ENCODE measurements around the gene ZNF100.
A peak's percentile ranks its signal among the peaks of the same experiment; 100 is the strongest.

DNA sequence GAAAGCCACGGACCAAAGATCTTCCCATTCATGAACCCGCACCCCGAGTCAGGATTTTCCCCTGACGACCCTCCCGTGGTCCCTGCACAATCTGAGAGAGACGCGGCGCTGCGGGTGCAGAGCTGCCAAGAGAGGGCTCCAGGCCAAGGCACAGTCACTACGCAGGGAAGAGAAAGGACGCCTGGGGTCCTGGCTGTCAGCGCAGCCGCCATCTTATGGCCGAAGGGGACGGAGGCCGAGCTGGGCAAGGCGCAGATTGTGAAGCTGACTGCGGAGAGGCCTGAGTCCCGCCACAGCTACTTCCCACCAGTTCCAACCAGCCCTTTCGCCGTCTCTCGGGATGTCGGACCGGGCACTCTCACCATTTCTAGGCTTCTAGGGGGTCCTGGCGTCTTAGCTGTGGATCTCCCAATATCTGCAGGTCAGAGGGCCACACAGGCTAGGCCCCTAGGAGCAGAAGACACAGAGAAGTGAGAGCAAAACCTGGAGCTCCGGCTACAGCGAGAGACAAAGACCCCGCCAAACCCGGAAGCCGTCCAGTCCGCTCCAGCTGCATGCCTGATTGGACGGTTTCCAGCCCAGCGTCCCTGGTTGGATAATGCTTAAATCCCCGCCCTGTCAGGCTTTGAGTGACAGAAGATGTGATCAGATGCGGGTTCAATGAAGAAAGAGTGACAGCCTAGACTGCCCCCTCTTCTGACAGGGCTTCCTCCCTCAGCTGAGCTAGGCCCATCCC is at the start of gene ZNF100:
- TF ChIP-seq ZNF660 (tag by site-specific recombination; IDR thresholded peaks at IDR 0.05) (no peak), ZNF266 (tag by site-specific recombination; IDR thresholded peaks at IDR 0.05; ENCODE audit: low read depth) (no peak), ZBTB20 (tag by site-specific recombination; IDR thresholded peaks at IDR 0.05) (no peak), ZNF10 (tag by site-specific recombination; IDR thresholded peaks at IDR 0.05) (no peak)
- TF ChIP-seq, protein P1, sequence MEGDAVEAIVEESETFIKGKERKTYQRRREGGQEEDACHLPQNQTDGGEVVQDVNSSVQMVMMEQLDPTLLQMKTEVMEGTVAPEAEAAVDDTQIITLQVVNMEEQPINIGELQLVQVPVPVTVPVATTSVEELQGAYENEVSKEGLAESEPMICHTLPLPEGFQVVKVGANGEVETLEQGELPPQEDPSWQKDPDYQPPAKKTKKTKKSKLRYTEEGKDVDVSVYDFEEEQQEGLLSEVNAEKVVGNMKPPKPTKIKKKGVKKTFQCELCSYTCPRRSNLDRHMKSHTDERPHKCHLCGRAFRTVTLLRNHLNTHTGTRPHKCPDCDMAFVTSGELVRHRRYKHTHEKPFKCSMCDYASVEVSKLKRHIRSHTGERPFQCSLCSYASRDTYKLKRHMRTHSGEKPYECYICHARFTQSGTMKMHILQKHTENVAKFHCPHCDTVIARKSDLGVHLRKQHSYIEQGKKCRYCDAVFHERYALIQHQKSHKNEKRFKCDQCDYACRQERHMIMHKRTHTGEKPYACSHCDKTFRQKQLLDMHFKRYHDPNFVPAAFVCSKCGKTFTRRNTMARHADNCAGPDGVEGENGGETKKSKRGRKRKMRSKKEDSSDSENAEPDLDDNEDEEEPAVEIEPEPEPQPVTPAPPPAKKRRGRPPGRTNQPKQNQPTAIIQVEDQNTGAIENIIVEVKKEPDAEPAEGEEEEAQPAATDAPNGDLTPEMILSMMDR (tag by site-specific recombination; IDR thresholded peaks at IDR 0.05), result no peak
- TF ChIP-seq, protein P2, sequence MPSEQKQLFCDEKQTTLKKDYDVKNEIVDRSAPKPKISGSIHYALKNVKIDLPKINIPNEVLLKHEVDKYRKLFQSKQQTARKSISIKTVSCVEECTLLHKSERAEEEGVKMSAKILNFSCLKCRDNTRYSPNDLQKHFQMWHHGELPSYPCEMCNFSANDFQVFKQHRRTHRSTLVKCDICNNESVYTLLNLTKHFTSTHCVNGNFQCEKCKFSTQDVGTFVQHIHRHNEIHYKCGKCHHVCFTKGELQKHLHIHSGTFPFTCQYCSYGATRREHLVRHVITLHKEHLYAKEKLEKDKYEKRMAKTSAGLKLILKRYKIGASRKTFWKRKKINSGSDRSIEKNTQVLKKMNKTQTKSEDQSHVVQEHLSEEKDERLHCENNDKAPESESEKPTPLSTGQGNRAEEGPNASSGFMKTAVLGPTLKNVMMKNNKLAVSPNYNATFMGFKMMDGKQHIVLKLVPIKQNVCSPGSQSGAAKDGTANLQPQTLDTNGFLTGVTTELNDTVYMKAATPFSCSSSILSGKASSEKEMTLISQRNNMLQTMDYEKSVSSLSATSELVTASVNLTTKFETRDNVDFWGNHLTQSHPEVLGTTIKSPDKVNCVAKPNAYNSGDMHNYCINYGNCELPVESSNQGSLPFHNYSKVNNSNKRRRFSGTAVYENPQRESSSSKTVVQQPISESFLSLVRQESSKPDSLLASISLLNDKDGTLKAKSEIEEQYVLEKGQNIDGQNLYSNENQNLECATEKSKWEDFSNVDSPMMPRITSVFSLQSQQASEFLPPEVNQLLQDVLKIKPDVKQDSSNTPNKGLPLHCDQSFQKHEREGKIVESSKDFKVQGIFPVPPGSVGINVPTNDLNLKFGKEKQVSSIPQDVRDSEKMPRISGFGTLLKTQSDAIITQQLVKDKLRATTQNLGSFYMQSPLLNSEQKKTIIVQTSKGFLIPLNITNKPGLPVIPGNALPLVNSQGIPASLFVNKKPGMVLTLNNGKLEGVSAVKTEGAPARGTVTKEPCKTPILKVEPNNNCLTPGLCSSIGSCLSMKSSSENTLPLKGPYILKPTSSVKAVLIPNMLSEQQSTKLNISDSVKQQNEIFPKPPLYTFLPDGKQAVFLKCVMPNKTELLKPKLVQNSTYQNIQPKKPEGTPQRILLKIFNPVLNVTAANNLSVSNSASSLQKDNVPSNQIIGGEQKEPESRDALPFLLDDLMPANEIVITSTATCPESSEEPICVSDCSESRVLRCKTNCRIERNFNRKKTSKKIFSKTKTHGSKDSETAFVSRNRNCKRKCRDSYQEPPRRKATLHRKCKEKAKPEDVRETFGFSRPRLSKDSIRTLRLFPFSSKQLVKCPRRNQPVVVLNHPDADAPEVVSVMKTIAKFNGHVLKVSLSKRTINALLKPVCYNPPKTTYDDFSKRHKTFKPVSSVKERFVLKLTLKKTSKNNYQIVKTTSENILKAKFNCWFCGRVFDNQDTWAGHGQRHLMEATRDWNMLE (tag by site-specific recombination; conservative IDR thresholded peaks at IDR 0.05; ENCODE audit: low read depth), result 0 out of 2 replicates have a peak, but pooled peaks have one; percentile 22
- TF ChIP-seq, protein P3, sequence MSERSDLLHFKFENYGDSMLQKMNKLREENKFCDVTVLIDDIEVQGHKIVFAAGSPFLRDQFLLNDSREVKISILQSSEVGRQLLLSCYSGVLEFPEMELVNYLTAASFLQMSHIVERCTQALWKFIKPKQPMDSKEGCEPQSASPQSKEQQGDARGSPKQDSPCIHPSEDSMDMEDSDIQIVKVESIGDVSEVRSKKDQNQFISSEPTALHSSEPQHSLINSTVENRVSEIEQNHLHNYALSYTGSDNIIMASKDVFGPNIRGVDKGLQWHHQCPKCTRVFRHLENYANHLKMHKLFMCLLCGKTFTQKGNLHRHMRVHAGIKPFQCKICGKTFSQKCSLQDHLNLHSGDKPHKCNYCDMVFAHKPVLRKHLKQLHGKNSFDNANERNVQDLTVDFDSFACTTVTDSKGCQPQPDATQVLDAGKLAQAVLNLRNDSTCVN (tag by site-specific recombination; optimal IDR thresholded peaks at IDR 0.05), result peak; percentile 14
